Endothelial cell (in vitro differentiated cells): ENCODE data around the gene SEC14L1. TPM values are rescaled to one million over a fixed set of nuclear protein-coding genes. Genes with fewer than 3 reads are reported as not detected.

Experiments
- DNase-seq: peaks from one replicate; pipeline ENCODE4 v3.0.0; 2021; ENCODE audit warnings: low spot score
- H3K27ac Mint-ChIP-seq: one replicate; pipeline ENCODE4 v1.8.0; 2021; ENCODE audit warnings: mixed read lengths, inconsistent platforms; ENCODE audit not compliant: unreplicated experiment
- H3K27me3 Mint-ChIP-seq: one replicate; pipeline ENCODE4 v1.8.0; 2021; ENCODE audit warnings: mild to moderate bottlenecking, moderate library complexity, mixed read lengths, inconsistent platforms; ENCODE audit not compliant: unreplicated experiment
- H3K36me3 Mint-ChIP-seq: one replicate; pipeline ENCODE4 v1.8.0; 2021; ENCODE audit warnings: mild to moderate bottlenecking, low read depth, mixed read lengths, inconsistent platforms; ENCODE audit not compliant: unreplicated experiment
- H3K4me1 Mint-ChIP-seq: one replicate; pipeline ENCODE4 v1.8.0; 2021; ENCODE audit warnings: mild to moderate bottlenecking, mixed read lengths, inconsistent platforms; ENCODE audit not compliant: unreplicated experiment
- H3K4me3 Mint-ChIP-seq: one replicate; pipeline ENCODE4 v1.8.0; 2021; ENCODE audit warnings: mild to moderate bottlenecking, mixed read lengths, inconsistent platforms; ENCODE audit not compliant: unreplicated experiment
- H3K9me3 Mint-ChIP-seq: one replicate; pipeline ENCODE4 v1.8.0; 2021; ENCODE audit warnings: mixed read lengths, inconsistent platforms; ENCODE audit not compliant: unreplicated experiment
- total RNA-seq: library from RNA; stranded (reverse); fragmentation: NEBNext Ultra II Directional; extraction: Animal tissue kit (Norgen Biotek cat#: 25700); gene quantifications from one replicate; pipeline ENCODE4 v1.2.1, GENCODE V29; 2021; ENCODE audit not compliant: unreplicated experiment
- TF ChIP-seq, protein P1 (sequence below): fragments of 200-600 bp; sonication (generic); IDR thresholded peaks from one replicate; pipeline ENCODE4 v1.5.0; 2021; ENCODE audit warnings: antibody characterized with exemption; ENCODE audit not compliant: unreplicated experiment

The SEC14L1 gene
- total RNA-seq, 1 donor from 2014 or later: 315 TPM

DNA sequence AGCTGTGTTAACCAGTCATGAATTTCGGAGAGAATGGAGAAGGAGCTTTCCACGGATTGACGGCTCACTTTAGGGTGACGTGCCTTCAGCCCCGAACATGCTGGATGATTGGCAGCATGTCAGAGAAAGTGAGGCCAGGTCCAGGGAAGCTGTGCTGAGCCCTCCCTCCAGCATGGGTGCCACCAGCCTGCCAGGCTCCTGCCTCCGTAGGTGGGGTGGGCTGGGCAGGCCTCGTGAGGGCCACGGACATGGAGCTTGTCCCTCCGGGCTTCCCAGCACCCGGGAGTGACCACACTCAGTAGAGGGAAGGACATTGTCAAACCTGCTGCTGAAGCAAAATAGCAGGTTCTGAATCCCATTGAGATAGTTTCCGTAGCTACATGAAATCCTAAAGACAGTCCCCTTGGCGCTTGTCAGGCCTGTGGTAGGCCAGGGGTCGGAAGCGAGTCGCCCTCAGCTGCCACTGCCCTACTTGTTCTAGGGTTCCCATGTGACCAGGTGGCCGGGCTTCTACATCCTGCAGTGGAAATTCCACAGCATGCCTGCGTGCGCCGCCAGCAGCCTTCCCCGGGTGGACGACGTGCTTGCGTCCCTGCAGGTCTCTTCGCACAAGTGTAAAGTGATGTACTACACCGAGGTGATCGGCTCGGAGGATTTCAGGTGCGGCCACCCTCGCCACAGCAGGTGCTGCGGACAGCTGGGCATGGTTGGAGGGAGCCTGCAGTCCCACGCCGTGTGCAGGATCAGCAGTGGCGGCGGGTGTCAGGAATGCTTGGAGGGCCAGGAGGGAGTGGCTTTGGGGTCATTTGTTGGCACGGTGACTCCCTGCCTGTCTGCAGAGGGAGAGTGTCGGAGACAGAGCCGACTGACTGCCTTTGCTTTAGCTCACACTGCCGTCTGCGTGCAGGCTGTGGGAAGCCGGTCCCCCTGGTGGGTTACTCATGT is 72.3 kb downstream of the SEC14L1 start:
- Mint-ChIP-seq H3K27ac (peak overlapping the region; percentile 32), H3K4me1 (peaks cover 34% of the 10 kb centered on the region), H3K9me3 (no peaks in the 10 kb centered on the region), H3K4me3 (no peak overlapping the region), H3K36me3 (peaks cover 82% of the 10 kb centered on the region), H3K27me3 (peaks cover 21% of the 10 kb centered on the region)
- TF ChIP-seq, protein P1, sequence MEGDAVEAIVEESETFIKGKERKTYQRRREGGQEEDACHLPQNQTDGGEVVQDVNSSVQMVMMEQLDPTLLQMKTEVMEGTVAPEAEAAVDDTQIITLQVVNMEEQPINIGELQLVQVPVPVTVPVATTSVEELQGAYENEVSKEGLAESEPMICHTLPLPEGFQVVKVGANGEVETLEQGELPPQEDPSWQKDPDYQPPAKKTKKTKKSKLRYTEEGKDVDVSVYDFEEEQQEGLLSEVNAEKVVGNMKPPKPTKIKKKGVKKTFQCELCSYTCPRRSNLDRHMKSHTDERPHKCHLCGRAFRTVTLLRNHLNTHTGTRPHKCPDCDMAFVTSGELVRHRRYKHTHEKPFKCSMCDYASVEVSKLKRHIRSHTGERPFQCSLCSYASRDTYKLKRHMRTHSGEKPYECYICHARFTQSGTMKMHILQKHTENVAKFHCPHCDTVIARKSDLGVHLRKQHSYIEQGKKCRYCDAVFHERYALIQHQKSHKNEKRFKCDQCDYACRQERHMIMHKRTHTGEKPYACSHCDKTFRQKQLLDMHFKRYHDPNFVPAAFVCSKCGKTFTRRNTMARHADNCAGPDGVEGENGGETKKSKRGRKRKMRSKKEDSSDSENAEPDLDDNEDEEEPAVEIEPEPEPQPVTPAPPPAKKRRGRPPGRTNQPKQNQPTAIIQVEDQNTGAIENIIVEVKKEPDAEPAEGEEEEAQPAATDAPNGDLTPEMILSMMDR: no peak
- no peak for DNase-seq

DNA sequence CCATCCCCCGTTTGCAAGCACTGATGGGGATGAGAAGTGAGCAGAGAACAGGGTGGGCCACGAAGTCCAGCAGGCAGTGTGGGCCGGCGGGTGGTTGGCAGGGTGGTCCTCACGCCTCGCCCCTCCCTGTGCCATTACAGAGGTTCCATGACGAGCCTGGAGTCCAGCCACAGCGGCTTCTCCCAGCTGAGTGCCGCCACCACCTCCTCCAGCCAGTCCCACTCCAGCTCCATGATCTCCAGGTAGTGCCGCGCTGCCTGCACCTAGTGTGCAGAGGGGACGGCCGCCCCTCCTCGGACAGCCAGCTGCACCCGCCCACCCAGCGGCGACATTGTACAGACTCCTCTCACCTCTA is 73.0 kb downstream of the SEC14L1 start:
- Mint-ChIP-seq H3K27me3 (peaks cover 19% of the 10 kb centered on the region), H3K4me1 (peaks cover 28% of the 10 kb centered on the region), H3K36me3 (peaks cover 79% of the 10 kb centered on the region), H3K27ac (no peak overlapping the region), H3K9me3 (no peaks in the 10 kb centered on the region), H3K4me3 (peak overlapping the region; percentile 42)
- DNase-seq: no peak
- TF ChIP-seq, protein P1: no peak

DNA sequence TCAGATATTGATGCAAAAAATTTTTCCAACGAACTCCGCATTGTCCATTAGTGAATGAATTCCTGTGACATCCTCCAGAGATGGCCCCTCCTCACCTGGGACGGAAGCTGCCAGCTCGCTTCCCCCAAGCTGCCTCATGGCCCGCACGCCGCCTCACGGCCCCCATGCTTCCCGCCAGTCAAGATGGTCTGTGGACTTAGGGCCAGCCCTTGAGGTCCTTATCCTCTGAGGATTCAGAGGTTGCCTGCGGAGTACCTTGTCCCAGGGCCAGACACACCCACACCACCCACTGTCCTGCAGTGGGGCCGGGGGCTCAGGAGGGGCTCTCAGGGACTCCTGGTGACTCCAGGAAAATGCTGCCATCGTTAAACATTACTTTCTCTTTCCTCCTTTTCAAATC is 73.6 kb downstream of the SEC14L1 start:
- TF ChIP-seq, protein P1: no peak
- DNase-seq: no peak
- H3K9me3 Mint-ChIP-seq: no peaks in the 10 kb centered on the region
- H3K4me3 Mint-ChIP-seq: peak overlapping the region; percentile 62
- H3K36me3 Mint-ChIP-seq: peaks cover 79% of the 10 kb centered on the region
- peaks cover 24% of the 10 kb centered on the region for H3K4me1 Mint-ChIP-seq
- H3K27ac Mint-ChIP-seq: no peak overlapping the region
- H3K27me3 Mint-ChIP-seq: peaks cover 17% of the 10 kb centered on the region

DNA sequence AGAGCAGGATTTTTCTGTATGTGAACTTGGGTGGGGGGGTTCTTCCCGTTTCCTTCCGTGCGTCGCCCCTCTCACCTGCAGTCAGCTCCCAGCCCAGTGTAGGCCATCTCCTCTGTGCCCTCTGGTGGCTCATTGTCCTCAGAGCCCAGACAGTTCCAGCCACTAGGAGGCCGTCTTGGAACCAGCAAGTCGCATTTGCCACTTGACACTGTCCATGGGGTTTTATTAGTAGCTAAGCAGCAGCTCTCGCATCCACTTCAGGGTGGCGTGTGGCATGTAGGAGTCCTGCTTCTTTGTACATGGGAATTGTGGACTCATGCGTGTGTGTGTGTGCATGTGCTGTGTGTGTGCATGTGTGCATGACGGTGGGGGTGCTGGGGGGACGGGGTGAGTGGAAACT is 74.0 kb downstream of the SEC14L1 start:
- DNase-seq: peak; percentile 51
- TF ChIP-seq, protein P1: no peak
- no peaks in the 10 kb centered on the region for H3K9me3 Mint-ChIP-seq
- H3K36me3 Mint-ChIP-seq: peaks cover 75% of the 10 kb centered on the region
- H3K4me1 Mint-ChIP-seq: peaks cover 21% of the 10 kb centered on the region
- peak overlapping the region; percentile 67 for H3K27ac Mint-ChIP-seq
- H3K27me3 Mint-ChIP-seq: peaks cover 17% of the 10 kb centered on the region
- H3K4me3 Mint-ChIP-seq: peak overlapping the region; percentile 62

DNA sequence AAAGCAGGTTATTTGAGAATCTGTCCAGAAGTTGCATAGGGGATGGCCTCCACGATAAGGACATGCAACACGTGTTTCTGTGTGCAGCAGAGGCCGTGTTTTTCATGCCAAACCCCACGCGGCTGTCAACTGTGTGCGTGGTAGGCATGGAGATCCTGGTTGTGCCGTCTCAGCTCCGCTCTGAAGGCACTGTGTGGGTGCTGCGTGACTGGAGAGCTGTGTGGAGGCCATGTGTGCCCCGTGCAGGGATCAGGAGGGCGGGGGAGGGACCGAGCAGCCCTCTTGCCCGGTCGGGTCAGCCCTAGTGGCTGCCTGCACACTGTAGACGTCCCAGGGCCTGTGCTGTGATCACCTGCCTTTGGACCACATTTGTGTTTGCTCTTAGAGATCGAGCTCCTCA is 74.5 kb downstream of the SEC14L1 start:
- no peaks in the 10 kb centered on the region for H3K9me3 Mint-ChIP-seq
- TF ChIP-seq, protein P1: no peak
- no peak overlapping the region for H3K4me3 Mint-ChIP-seq
- no peak overlapping the region for H3K27ac Mint-ChIP-seq
- no peak for DNase-seq
- peaks cover 71% of the 10 kb centered on the region for H3K36me3 Mint-ChIP-seq
- H3K27me3 Mint-ChIP-seq: peaks cover 15% of the 10 kb centered on the region
- H3K4me1 Mint-ChIP-seq: peaks cover 18% of the 10 kb centered on the region
